Neural cell (in vitro differentiated cells): ENCODE results near the gene ZFC3H1. TPM values are rescaled to one million over a fixed set of nuclear protein-coding genes. Genes with fewer than 3 reads are reported as not detected.

ENCODE experiments used
- H2AFZ ChIP-seq: fragments of 200-600, 300-800 bp; sonication (generic), shearing (Covaris generic); 2 replicates; pipeline ENCODE4 v1.6.0; 2014; ENCODE audit warnings: low read depth, mild to moderate bottlenecking, antibody characterized with exemption, low read length, moderate library complexity
- H3F3A ChIP-seq: fragments of 200-600 bp; shearing (Covaris generic); 2 replicates; pipeline ENCODE4 v1.6.1; 2016; ENCODE audit warnings: mild to moderate bottlenecking, moderate library complexity, mixed read lengths, antibody characterized with exemption, low read length; ENCODE audit not compliant: insufficient read depth, poor library complexity, severe bottlenecking
- H3K27ac ChIP-seq: fragments of 200-600, 300-800 bp; sonication (generic), shearing (Covaris generic); 2 replicates; pipeline ENCODE4 v1.5.1; 2014; ENCODE audit warnings: mild to moderate bottlenecking, low read length, moderate library complexity
- H3K27me3 ChIP-seq: fragments of 300-800, 200-600 bp; sonication (generic), shearing (Covaris generic); 2 replicates; pipeline ENCODE4 v1.6.0; 2014; ENCODE audit warnings: mild to moderate bottlenecking, low read depth, low read length, moderate library complexity; ENCODE audit not compliant: insufficient read depth
- H3K36me3 ChIP-seq: fragments of 300-800, 200-600 bp; sonication (generic), shearing (Covaris generic); 2 replicates; pipeline ENCODE4 v1.5.1; 2014; ENCODE audit warnings: mild to moderate bottlenecking, antibody characterized with exemption, low read length, moderate library complexity; ENCODE audit not compliant: insufficient read depth
- H3K4me2 ChIP-seq: fragments of 300-800, 200-600 bp; sonication (generic), shearing (Covaris generic); 2 replicates; pipeline ENCODE4 v1.6.0; 2014; ENCODE audit warnings: mild to moderate bottlenecking, low read length
- H3K4me3 ChIP-seq: fragments of 300-800, 200-600 bp; sonication (generic), shearing (Covaris generic); 2 replicates; pipeline ENCODE4 v1.5.1; 2014; ENCODE audit warnings: mild to moderate bottlenecking, low read length, moderate library complexity
- H3K79me2 ChIP-seq: fragments of 200-600 bp; shearing (Covaris generic); replicated peaks from 2 replicates; pipeline ENCODE4 v1.6.0; 2014; ENCODE audit warnings: mild to moderate bottlenecking, low read length, moderate library complexity; ENCODE audit not compliant: insufficient read depth
- H3K9ac ChIP-seq: fragments of 300-800, 200-600 bp; sonication (generic), shearing (Covaris generic); 2 replicates; pipeline ENCODE4 v1.6.1; 2016; ENCODE audit warnings: mild to moderate bottlenecking, low read length, mixed read lengths
- H3K9me2 ChIP-seq: fragments of 200-600 bp; shearing (Covaris generic); 2 replicates; pipeline ENCODE4 v1.6.1; 2016; ENCODE audit warnings: mild to moderate bottlenecking, low read length, mixed read lengths; ENCODE audit not compliant: insufficient read depth
- H3K9me3 ChIP-seq: fragments of 200-600, 300-800 bp; sonication (generic), shearing (Covaris generic); 2 replicates; pipeline ENCODE4 v1.6.1; 2016; ENCODE audit warnings: mild to moderate bottlenecking, mixed run types, low read length, moderate library complexity, mixed read lengths
- H4K20me1 ChIP-seq: fragments of 200-600 bp; shearing (Covaris generic); 2 replicates; pipeline ENCODE4 v1.6.1; 2016; ENCODE audit warnings: mild to moderate bottlenecking, mixed run types; ENCODE audit not compliant: insufficient read depth
- EP300 ChIP-seq: fragments of 450-650 bp; conservative IDR thresholded peaks from 2 replicates; pipeline ENCODE4 v1.6.1; 2014; ENCODE audit warnings: antibody characterized with exemption, mild to moderate bottlenecking, moderate library complexity; ENCODE audit not compliant: poor library complexity, severe bottlenecking
- EZH2 ChIP-seq: fragments of 200-600, 300-800 bp; shearing (Covaris generic), sonication (generic); IDR thresholded peaks from 2 replicates; pipeline ENCODE4 v1.6.1; 2014; ENCODE audit warnings: antibody characterized with exemption, low read length, borderline replicate concordance, mild to moderate bottlenecking; ENCODE audit not compliant: insufficient read depth, poor library complexity, severe bottlenecking
- MXI1 ChIP-seq: fragments of 450-650 bp; conservative IDR thresholded peaks from 2 replicates; pipeline ENCODE4 v1.6.1; 2014; ENCODE audit warnings: antibody characterized with exemption, mild to moderate bottlenecking; ENCODE audit not compliant: poor library complexity, severe bottlenecking
- POLR2AphosphoS5 ChIP-seq: IDR thresholded peaks from 2 replicates; pipeline ENCODE4 v1.6.1; 2012
- RAD21 ChIP-seq: fragments of 450-650 bp; conservative IDR thresholded peaks from 2 replicates; pipeline ENCODE4 v1.6.1; 2014; ENCODE audit warnings: antibody characterized with exemption, mild to moderate bottlenecking, moderate library complexity
- SMC3 ChIP-seq: fragments of 450-650 bp; conservative IDR thresholded peaks from 2 replicates; pipeline ENCODE4 v1.6.1; 2014; ENCODE audit warnings: antibody characterized with exemption, mild to moderate bottlenecking, moderate library complexity; ENCODE audit not compliant: poor library complexity
- TAF1 ChIP-seq: IDR thresholded peaks from 2 replicates; pipeline ENCODE4 v1.6.1; 2012; ENCODE audit warnings: low read depth
- polyA plus RNA-seq: library from polyadenylated mRNA; depleted of rRNA; stranded (reverse); fragments of >200 nt; gene quantifications from 2 replicates; pipeline ENCODE4 v1.2.3, GENCODE V29; 2014
- TF ChIP-seq, protein P1 (sequence below): fragments of 450-650 bp; IDR thresholded peaks from 2 replicates; pipeline ENCODE4 v1.5.1; 2014; ENCODE audit warnings: antibody characterized with exemption, mild to moderate bottlenecking, moderate library complexity; ENCODE audit not compliant: poor library complexity, severe bottlenecking
- TF ChIP-seq, protein P2 (sequence below): IDR thresholded peaks from 2 replicates; pipeline ENCODE4 v1.6.1; 2012; ENCODE audit warnings: borderline replicate concordance

The ZFC3H1 gene
- polyA plus RNA-seq, 1 donor from 2014 or later, result 45.5 TPM

DNA sequence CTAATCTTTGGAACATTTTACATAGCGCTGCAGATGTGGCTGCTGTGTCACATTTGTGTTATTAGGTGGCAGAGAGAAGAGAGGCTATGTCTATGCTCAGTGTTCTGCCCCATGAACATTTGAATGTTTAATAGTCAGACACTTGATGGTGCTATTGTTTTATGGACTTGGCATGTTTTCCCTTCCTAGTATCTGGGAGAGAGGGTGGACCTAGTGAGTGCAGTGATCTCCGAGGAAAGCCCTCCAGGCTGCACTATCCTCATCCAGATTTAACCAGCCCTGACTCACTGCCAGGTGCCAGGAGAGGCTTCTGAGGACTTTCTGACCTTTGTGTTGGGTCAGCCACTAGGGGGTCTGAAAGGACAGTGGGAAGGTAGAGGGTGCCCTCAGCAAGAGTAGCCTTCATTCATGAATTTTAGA lies 24.3 kb downstream of the ZFC3H1 start:
- Histone ChIP-seq H3K9me2 (no peaks in the 10 kb centered on the region), H3F3A (no peaks in the 10 kb centered on the region), H3K4me2 (no peak overlapping the region), H3K27me3 (no peaks in the 10 kb centered on the region), H3K4me3 (no peak overlapping the region), H3K27ac (no peak overlapping the region), H3K79me2 (no peaks in the 10 kb centered on the region), H3K36me3 (peaks cover 15% of the 10 kb centered on the region), H4K20me1 (peaks cover 3% of the 10 kb centered on the region), H2AFZ (no peak overlapping the region), H3K9me3 (no peaks in the 10 kb centered on the region), H3K9ac (no peak overlapping the region)
- TF ChIP-seq EZH2 (no peak), TAF1 (no peak), MXI1 (no peak), SMC3 (no peak), EP300 (no peak), RAD21 (no peak), POLR2AphosphoS5 (no peak)
- TF ChIP-seq, protein P1, sequence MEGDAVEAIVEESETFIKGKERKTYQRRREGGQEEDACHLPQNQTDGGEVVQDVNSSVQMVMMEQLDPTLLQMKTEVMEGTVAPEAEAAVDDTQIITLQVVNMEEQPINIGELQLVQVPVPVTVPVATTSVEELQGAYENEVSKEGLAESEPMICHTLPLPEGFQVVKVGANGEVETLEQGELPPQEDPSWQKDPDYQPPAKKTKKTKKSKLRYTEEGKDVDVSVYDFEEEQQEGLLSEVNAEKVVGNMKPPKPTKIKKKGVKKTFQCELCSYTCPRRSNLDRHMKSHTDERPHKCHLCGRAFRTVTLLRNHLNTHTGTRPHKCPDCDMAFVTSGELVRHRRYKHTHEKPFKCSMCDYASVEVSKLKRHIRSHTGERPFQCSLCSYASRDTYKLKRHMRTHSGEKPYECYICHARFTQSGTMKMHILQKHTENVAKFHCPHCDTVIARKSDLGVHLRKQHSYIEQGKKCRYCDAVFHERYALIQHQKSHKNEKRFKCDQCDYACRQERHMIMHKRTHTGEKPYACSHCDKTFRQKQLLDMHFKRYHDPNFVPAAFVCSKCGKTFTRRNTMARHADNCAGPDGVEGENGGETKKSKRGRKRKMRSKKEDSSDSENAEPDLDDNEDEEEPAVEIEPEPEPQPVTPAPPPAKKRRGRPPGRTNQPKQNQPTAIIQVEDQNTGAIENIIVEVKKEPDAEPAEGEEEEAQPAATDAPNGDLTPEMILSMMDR, result no peak
- TF ChIP-seq, protein P2, sequence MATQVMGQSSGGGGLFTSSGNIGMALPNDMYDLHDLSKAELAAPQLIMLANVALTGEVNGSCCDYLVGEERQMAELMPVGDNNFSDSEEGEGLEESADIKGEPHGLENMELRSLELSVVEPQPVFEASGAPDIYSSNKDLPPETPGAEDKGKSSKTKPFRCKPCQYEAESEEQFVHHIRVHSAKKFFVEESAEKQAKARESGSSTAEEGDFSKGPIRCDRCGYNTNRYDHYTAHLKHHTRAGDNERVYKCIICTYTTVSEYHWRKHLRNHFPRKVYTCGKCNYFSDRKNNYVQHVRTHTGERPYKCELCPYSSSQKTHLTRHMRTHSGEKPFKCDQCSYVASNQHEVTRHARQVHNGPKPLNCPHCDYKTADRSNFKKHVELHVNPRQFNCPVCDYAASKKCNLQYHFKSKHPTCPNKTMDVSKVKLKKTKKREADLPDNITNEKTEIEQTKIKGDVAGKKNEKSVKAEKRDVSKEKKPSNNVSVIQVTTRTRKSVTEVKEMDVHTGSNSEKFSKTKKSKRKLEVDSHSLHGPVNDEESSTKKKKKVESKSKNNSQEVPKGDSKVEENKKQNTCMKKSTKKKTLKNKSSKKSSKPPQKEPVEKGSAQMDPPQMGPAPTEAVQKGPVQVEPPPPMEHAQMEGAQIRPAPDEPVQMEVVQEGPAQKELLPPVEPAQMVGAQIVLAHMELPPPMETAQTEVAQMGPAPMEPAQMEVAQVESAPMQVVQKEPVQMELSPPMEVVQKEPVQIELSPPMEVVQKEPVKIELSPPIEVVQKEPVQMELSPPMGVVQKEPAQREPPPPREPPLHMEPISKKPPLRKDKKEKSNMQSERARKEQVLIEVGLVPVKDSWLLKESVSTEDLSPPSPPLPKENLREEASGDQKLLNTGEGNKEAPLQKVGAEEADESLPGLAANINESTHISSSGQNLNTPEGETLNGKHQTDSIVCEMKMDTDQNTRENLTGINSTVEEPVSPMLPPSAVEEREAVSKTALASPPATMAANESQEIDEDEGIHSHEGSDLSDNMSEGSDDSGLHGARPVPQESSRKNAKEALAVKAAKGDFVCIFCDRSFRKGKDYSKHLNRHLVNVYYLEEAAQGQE, result no peak

DNA sequence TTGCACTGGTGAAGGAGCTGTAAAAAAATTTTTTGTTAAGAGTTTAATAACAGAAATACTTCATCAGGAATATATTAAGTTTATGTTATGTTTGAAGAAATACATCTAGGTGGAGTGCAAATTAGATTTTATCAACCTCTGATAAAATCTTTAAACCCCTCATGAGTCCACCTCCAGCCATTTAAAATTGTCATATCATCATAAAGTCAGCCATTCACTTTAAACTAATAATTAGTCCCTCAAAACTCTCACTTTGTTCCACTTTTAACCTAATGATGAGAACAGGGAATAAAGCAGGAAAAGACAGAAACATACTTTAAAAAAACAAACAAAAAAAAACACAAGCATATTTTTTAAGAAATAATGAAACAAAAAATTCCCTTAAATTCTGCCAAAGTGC lies 25.1 kb downstream of the ZFC3H1 start:
- H3K4me2 ChIP-seq, result no peak overlapping the region

More for the DNA sequence above, 25.1 kb downstream of the ZFC3H1 start:
- no peak overlapping the region for H3K9ac ChIP-seq
- no peaks in the 10 kb centered on the region for H3F3A ChIP-seq
- H3K36me3 ChIP-seq, result peaks cover 13% of the 10 kb centered on the region
- H4K20me1 ChIP-seq, result peaks cover 3% of the 10 kb centered on the region
- TF ChIP-seq EZH2 (no peak), EP300 (no peak), POLR2AphosphoS5 (no peak), TAF1 (no peak), SMC3 (no peak), MXI1 (no peak), RAD21 (no peak)
- TF ChIP-seq, protein P2, result no peak
- TF ChIP-seq, protein P1, result no peak
- no peaks in the 10 kb centered on the region for H3K79me2 ChIP-seq
- no peak overlapping the region for H2AFZ ChIP-seq
- no peak overlapping the region for H3K4me3 ChIP-seq
- no peaks in the 10 kb centered on the region for H3K9me3 ChIP-seq
- H3K27me3 ChIP-seq, result no peaks in the 10 kb centered on the region
- H3K9me2 ChIP-seq, result no peaks in the 10 kb centered on the region
- H3K27ac ChIP-seq, result no peak overlapping the region
